GM21360 (cell line): Measurements from ENCODE around the gene GKN2.

Experiments used
- ATAC-seq: cut with Tn5 transposase; IDR thresholded peaks from one replicate; pipeline ENCODE4 v1.9.1; 2021; ENCODE audit warnings: mild to moderate bottlenecking, moderate library complexity; ENCODE audit not compliant: unreplicated experiment

Gene GKN2

DNA sequence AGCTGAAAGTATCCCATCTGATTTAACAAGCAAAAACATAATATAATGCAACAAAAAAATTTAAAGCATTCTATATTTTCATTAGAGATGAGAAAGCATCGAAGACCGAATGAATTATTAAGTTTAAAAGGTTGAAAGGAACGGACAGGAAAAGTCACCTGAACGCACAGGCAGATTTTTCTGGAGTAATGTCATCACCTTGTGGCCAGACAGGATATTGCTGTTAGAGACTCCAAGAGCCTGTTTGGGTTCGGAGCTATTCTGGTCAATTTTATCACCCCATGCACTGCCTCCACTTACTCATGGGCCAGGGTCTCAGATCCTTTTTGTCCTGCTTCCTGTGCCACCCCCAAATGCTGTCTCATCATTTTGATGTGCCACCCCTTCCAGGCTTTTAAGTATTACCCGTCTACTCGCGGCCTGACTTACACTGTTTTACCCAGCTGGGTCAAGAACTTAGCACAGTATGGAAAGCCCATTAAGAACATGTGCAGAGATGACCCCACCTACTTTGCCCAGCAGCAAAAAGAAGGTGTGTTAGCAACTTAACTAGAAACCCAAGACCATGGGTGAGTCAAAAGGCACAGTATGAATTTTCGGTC is 27.3 kb downstream of the GKN2 start:
- peak; percentile 51 for ATAC-seq

DNA sequence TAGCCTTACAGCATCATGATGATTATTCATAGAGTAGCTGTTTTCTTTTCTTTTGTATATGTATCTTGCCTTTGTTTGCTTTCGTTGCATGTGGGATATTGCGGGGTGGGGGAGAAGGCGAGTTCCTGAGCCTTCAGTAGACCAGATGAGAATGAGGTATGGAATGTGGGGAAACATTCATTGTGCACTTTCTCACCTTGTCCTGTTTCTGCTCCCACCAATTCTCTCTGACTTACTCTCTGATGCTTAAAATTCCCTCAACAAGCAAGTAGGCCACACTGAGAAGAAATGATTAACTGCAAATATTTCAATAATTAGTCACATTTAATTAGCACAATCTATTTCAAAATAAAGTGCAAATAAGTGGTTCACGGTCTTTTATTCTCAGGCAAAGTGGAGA is 31.0 kb downstream of the GKN2 start:
- ATAC-seq, result no peak

DNA sequence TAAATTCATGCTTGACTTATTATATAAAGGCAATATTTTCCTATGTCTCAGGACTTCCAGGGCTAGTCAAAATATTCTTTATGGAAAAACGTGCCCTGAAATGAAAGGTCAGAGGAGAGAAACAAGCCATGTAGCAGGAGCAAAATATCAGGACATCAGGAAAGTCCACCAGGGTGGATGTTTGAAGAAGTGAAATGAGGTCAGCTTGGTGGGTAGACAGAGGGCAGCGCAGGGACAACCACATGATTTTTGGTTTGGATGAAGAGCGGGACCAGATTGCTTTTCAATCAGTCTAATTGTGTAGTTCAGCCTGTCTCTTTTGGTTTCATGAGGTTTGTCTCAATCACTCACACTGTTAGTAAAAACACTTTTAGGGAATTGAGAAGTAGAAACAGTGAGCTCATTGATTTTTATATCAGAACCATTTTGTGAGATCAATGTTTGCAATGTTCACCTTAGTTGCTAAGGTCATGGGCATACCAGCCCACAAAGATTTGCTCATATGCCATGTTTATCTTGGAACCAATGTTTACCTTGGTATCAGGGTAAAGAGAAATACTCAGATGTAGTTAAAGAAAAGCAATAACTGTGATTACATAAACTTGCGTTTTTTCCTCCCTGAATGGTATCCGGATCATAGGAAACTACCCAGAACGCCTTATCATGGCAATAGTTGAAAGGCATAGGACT is 32.1 kb downstream of the GKN2 start:
- ATAC-seq, result no peak

DNA sequence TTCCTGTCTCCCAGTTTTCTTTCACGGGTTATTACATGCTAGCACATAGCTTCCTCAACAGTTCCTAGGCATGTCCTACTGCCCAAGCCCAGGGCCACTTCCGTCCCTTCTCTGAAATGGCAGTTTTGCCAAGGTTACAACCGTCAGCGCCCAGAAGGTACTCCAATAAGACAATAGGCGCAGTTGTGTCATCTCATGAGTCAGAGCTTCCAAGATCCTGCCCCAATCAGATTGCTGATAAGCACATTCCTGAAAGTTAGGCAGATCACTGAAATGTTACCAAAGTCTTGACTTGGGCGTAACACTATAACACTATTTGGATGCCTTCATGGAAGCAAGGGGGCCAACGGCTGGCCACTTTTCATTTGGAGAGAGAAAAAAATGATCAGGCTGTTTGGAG is 34.2 kb downstream of the GKN2 start:
- no peak for ATAC-seq

DNA sequence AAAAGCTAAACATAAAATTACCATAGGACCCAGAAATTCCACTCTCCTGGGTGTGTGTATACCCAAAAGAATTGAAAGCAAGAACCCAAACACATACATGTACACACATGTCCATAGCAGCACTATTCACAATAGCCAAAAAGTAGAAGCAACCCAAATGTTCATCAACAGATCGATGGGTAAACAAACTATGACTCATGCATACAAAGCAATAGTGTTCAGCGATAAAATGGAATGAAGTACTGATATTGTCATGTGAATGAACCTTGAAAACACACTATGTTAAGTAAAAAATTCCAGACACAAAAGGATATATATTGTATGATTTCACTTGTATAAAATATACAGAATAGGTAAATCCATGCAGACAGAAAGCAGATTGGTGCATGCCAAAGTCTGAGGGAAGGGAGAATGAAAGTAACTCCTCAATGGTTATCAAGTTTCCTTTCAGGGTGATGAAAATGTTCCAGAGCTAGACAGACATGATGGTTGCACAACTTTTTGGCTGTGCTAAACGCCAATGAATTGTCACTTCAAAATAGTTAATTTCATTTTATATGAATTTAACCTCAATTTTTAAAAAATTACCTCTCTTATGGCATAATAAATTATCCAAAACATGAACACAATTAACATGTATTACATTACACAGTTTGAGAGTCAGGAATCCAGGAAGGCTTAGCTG is 35.5 kb downstream of the GKN2 start:
- no peak for ATAC-seq

DNA sequence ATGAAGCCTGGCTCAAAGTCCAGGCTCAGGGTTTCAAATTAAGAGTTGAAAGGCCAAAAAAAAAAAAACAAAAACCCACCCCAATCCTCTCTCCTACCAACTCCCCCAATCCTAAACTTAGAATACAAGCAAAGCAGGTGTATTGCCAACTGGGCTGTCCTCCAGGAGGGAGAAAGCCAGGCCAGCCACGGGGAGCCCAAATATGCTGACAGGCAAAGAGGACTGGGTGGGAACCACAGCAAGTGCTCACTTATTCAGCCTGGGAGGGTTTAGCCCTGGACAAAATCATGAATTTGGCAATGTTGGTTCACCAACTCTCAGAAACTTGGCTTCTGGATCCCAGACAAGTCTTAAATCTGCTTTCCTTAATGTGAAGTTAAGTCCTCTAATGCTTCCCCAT is 36.5 kb downstream of the GKN2 start:
- no peak for ATAC-seq

DNA sequence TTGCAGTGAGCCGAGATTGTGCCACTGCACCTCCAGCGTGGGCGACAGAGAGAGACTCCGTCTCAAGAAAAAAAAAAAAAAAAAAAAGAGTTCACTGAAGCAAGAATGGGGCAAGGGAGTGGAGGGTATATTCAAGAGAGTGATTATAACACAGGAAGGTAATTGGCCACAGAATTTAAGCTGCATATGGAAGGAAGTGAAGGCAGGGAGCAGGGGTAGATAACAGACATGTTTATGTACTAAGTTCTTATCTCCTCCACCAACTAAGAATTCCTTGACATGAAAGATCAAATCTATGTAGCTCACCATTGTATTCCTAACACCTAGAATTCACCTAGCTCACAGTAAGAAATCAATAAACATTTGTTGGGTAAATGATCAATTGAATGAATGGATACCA is 37.3 kb downstream of the GKN2 start:
- no peak for ATAC-seq

DNA sequence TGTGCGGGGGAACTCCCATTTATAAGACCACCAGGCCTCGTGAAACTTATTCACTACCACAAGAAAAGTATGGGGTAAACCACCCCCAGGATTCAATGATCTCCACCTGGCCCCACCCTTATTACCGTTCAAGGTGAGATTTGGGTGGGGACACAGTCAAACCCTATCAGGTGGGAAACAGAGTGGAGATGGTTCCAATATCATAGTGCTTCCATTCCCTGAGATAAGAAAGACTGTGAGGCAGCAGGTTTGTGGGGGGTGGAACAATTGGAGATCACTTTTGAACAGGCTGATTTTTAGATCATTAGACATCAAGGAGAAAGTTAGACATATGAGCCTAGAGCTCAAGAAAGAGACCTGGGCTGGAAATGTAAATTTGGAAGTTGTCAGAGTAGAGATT is 39.3 kb downstream of the GKN2 start:
- no peak for ATAC-seq

DNA sequence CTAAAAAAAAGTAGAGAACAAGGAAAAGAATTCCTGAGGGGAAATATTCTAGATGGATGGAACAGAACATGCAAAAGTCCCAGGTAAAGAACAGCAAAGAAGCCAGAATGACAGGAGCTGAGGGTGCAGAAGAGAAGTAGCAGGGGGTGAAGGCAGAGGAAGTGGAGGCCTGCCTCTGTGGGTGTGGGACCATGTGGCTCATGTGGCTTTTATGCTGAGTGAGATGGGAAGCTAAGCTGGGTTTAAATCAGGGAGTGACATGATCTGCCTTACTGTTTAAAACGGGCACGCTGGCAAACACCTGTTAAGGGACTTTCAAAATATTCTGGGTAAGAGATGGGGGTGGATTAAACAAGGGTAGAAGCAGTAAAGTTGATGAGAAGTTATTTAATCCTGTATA is 40.0 kb downstream of the GKN2 start:
- ATAC-seq, result no peak

DNA sequence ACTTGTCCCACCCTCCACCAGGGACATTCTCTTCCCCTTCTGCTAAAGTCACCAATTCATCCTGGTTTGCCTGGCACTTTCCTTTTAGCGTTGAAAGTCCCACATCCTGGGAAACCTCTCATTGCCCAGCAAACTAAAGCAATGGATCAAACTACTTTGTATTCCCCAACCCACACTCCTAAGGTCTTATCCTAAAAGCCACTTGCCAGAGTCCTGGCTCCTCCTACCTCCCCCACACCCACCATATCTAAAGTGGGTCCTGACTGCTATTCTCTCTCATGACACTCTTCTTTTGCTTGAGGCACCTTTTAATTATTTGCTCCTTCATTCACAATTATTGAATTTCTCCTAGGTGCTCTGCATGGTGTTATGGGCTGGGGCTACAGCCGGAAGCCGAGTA is 40.6 kb downstream of the GKN2 start:
- no peak for ATAC-seq

DNA sequence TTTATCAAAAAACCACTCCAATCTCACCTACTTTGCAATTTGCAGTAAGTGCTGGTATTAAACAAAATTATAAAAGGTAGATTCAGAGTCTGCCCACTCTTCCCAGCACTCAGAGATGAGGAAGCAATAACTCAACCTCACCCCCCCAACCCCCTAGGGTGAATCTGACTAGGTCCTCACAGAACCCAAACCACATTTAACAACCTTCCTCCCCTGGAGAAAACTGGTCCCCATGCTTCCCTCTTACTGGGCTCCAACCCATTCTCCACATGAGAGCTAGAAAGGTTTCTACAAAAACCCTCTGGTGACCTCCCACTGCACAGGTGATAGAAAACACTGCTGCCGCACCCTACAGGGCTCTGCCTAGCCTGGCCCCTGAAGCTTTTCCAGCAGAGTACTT is 41.0 kb downstream of the GKN2 start:
- no peak for ATAC-seq

DNA sequence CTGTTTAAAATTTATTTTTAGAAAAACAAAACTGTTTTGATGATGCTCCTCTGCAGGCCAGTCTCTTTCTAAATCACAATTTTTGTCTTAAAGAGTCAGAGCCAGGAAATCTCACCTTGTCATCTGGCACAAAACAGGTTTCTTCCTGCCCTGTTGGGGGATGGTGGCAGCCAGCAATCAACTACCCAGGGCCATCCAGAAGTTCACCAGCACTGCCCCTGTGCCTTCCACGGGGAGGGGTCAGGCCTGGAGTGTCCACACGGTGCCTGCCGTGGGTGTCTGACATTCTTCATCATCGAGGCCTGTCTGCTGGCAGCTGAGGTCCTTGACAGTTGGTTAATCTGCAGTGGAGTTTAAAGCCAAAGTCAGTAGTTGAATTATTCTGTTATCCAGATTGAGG is 41.4 kb downstream of the GKN2 start:
- no peak for ATAC-seq

DNA sequence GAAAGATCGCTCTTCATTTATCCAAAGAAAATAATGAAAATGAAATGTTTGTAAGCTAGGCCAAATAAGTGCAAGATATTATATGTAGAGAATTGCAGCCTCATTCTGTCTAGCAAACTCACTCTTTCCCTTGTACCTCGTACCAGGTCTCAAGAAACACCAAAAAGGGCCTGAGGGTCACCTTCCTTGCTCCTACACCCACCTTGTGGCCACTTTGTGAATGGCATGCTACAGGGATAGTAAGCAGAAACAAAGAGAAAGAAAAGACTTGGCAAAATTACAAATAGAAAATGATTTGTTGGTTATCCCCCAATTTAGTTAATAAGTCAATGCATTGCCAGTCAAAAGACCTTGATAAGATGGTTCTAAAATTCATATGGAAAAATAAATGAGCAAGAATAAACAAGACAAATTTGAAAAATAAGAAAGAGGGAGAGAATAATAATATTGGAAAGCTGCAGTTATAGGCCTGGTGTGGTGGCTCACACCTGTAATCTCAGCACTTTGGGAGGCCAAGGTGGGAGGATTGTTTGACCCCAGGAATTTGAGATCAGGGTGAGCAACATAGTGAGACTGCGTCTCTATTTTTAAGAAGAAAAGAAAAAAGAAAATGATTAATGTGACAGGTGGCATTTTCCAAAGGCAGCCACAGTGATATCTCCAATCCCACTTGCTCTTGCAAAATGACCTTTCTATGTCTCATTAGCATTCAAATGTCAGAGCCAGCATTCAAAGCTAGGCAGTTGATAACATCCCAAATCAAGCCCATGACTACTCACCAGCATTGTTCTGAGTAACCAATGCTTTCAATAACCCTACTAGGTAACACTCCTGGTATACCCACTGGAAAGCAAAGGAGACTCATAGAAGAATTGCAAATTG is 42.7 kb downstream of the GKN2 start:
- no peak for ATAC-seq

DNA sequence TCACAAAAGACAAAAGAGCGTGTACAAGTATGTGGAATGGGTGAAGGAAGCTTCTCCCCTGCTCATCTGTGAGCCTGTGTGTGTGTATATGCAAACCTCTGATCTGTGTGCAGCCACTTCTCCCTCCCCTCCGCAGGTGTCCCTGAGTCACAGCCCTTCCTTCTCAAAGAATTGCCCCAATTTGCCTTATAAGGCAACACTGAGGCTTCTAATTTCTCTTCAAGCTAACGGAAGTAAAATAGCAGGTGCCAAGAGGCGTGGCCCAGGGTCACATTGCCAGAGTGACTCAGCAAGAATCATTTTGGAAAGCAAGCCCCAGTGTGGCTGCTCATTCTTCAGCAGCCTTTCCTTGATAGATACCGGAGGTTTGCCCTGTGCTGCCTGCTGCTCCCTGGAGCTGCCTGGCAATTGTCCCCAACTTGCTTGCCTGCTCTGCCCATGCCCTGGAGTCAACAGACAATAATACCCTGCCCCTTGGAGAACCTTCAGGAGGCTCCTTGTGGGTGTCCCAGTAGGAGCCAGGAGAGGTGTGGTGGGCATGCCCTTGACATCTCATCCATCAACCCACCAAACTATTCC is 44.2 kb downstream of the GKN2 start:
- peak; percentile 89 for ATAC-seq

DNA sequence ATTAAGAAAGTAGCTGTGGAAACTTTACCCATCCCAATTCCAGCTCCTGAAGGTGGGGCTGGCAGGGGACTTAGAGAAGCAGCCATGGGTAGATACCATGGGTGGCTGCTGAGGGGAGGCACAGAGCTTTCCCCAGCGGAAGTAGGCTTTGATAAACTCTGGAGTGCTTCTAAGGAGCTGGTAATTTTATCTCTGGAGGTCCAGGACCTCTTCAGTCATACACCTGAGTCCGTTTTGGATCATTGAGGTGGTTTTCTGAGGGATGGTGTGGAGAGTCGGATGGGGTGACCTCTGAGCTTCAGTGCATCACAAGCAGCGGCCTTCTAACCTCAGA is 44.8 kb downstream of the GKN2 start:
- no peak for ATAC-seq

DNA sequence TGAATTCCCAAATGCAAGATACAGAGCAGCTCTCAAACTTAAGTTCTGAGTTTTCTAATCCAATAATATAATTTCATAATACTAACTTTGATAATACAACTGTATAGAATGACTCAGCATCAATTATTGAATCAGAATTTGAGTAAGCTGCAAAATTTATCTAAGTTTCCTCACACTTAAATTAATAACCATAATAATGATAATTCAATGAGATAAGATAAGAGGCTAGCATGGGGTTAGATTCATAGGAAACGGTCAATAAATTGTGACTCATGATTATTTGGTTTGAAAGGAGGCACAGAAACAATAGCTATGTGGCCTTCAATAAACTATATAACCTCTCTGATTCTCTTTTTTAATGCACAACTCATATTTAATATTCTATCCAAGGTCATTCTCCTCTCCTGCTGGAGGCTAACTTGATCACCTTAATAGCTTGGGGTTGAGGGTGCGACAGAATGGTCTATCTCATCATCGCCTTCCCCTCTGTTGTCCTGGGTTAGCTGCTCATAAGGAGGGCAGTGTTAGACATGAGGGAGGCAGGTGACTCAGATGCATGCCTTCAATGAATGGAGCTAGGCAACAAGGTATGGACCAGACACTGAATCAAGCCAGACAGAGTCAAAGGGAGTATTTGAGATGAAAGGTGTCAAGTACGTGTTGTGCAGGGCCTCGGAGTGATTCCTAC is 45.3 kb downstream of the GKN2 start:
- ATAC-seq, result no peak

DNA sequence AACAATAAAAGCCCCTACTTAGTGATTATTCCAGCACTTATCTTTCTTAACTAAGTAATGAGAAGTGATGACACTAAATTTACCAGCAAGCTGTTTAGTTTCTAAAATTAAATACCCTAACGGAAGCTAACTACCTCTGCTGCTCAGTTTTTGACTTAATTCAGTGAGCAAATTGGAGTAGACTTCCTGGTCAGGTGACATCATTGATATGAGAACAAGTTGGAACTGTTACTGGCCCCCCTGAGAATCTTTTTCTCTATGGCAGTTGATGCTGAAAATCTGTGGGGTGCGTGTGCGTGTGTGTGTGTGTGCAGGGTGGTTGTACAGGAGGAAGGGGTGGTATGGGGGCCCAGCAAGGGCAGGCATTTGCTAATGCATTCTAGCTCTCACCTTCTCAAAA is 46.0 kb downstream of the GKN2 start:
- ATAC-seq, result no peak

DNA sequence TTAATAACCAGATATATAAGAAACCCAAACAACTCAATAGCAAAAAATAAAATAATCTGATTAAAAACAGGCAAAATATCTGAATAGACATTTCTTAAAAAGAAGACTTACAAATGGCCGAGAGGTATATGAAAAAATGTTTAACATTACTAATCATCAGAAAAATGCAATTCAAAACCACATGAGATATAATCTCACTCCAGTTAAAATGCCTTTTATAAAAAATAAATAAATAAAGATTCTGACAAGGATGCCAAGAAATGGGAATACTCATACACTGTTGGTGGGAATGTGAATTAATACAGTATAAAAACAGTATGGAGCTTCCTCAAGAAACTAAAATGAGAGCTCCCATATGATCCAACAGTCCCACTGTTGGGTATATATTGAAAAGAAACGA is 47.6 kb downstream of the GKN2 start:
- no peak for ATAC-seq

DNA sequence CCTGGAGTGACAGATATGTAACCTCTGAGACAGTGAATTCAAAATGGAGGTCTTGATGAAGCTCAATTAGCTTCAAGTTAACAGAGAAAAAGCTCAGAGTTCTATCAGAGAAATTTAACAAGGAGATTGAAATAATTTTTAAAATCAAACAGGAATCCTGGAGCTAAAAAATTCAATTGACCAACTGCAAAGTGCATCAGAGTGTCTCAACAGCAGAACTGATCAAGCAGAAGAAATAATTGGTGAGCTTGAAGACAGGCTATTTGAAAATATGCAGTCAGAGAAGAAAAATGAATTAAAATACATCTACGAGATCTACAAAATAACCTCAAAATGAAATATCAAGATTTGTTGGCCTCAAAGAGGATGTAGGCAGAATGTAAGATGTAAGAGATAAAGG is 51.1 kb downstream of the GKN2 start:
- no peak for ATAC-seq

DNA sequence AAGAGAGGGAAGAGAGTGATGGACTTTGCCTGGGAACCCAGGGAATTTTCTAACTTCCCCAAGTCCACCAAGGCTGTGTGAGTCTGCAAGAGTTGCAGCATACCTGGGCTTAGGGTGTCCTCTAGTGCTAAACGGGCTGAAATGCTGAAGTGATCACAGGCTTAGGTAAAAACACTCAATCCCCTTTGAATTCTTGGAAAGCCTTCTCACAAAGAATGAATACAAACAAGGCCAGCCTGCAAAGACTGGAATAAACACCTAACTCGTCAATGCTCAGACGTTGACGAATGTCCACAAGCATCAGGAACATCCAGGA is 51.5 kb downstream of the GKN2 start:
- no peak for ATAC-seq
